ENCODE data around the gene TMEM198.

The TMEM198 gene

DNA sequence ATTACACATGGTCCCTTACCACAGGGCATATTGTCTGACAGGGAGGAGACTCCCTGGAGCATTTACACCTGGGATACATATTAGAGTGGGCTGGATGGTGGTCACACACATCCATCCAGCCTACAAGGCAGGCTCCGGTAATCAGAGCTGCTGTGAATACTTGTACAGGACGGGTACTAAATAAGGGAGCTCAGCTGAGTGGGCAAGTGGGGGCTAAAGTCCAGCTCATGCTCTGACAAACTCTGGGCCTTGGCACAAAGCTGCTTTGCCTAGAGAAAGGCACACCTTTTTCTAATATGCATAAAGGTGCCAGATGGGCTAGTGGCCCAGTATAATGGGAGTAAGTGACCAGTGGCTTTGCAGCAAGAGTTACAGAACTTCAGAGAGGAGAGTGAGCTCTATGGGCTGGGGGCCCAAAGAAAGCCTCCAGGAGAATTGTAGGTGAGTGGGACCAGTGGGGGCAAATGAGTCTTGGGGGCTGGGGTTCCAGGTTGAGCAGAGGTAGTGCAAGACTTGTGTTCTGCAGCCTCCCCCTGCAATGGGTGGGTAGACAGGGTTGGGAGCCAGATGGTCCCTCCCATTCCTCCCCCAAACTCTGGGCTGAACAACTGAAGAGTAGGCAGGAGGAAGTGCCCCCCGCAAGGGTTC, 1.6 kb downstream of the TMEM198 start:
- no peak for DNase-seq (ENCODE audit: low read depth)

GRCh38 chr2:219545943-219546352, 2.1 kb downstream of the TMEM198 start:
- no peak for DNase-seq (ENCODE audit: low read depth)

- DNase-seq (ENCODE audit: low read depth) = no peak
These were observed 3.8 kb downstream of the TMEM198 start for GRCh38 chr2:219547621-219548020.

DNA sequence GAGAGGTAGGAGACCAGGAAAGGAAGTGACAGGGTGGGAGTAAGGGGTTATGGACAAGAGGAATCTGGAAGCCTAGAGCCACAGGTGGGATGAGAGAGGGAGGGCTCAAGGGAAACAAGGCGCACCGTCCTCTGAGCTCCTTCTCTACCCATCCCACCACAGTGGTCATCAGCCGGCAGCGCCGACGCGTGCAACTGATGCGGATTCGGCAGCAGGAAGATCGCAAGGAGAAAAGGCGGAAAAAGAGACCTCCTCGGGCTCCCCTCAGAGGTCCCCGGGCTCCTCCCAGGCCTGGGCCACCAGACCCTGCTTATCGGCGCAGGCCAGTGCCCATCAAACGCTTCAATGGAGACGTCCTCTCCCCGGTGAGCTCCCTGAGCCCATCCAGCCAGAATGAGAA, 5.2 kb downstream of the TMEM198 start:
- DNase-seq (ENCODE audit: low read depth) = no peak

- no peak for DNase-seq (ENCODE audit: low read depth)
These were observed 5.8 kb downstream of the TMEM198 start for GRCh38 chr2:219549619-219550018.

GRCh38 chr2:219551441-219552381, 7.9 kb downstream of the TMEM198 start:
- DNase-seq (ENCODE audit: low read depth) = no peak

DNA sequence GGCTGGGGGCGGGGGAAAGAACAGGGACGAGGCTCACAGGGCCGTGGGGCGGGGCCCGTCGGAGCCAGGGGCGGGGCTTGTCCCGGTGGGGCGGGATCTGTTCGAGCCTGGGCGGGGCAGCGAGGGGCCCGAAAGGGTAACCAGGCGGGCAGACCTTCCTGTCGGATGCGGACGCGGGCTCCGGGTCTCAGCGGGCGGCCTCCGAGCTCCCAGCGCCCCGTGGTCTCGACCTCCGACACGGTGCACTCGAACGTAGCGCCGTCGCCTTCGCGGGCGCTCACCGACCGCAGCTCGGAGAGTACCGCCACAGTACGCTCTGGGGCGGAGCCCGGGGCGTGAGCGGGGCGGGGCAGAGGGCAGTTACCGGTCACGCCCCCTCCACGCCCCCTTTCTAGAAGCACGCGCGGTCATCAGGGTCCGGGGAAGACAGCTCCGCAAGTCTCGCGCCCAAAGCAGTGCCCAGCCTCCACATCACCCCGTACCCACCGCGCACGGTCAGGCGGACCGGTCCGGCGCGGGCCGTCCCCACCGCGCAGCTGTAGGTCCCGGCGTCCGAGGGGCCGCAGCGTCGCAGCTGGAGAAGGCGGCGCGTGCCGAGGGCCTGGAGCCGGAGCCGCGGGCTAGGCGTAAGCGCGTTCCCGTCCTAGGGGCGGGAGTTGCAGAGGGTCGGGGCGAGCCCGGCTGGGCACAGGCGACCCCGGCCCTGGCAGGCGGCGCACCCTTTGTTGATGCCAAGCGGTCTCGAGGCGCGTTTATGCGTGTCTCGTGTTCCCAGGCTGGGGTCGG, 8.7 kb downstream of the TMEM198 start:
- peak; percentile 81 for DNase-seq (ENCODE audit: low read depth)

- no peak for DNase-seq (ENCODE audit: low read depth)
These were observed 9.3 kb downstream of the TMEM198 start for GRCh38 chr2:219553168-219553417.

DNA sequence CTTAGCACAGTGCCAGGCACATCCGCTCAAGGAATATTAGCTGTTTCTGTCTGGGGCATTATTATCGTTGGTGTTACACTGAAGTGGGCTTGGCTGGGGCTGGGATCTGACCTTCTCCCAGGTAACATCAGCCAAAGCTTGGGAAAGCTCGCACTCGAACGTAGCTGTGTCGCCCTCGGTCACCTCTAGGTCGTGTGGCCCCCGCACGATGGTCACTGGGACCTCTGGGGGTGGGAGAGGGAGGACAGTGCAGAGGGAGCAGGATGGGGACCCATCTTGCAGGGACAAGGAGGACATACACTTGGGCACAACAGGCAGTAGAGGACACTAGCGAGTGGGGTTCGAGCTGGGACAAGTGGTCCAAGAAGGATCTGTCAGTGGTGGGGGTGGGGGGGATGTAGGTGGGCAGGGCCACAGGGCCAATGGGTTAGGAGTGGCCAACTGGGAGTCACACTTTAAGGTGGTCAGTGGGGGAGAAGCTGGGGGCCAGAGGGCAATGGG, 9.7 kb downstream of the TMEM198 start:
- DNase-seq (ENCODE audit: low read depth) = no peak

DNA sequence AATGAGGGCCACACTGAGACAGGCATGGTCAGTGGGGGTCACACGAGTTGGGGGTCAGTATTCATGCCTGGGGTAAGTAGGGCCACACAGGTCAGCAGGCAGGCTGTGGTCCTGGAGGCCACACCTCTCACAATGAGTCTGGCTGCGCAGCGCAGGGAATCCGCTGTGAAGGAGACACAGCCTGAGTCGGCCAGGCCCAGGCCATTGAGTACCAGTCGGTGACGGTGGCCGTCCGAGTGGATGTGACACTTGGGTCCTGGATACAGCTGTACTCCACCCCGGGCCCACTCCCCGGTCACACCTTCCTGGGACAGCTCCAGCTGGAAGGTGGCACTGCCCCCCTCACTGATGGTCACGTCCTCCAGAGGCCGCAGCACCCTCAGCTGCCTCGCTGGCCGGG, 10.5 kb downstream of the TMEM198 start:
- no peak for DNase-seq (ENCODE audit: low read depth)

DNA sequence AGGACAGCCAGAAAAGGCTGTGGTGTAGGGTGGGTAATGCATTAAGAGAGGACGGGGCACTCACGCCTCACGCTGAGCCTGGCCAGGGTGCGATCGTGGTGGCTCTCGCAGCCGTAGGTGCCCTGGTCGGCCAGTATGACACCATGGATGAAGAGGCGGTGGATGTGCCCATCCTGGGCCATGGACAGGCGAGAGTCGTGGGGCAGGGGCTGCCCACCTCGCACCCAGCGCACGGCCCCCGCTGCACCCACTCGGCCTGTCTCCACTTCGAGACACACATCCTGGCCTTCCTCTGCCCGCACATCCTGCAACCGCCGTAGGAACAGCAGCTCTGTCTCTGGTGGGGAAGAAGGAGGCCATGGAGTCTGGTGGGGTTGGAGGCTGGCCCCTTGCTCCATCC, 12.1 kb downstream of the TMEM198 start:
- no peak for DNase-seq (ENCODE audit: low read depth)

- DNase-seq (ENCODE audit: low read depth) = no peak
These were observed 12.6 kb downstream of the TMEM198 start for GRCh38 chr2:219556413-219556812.

DNA sequence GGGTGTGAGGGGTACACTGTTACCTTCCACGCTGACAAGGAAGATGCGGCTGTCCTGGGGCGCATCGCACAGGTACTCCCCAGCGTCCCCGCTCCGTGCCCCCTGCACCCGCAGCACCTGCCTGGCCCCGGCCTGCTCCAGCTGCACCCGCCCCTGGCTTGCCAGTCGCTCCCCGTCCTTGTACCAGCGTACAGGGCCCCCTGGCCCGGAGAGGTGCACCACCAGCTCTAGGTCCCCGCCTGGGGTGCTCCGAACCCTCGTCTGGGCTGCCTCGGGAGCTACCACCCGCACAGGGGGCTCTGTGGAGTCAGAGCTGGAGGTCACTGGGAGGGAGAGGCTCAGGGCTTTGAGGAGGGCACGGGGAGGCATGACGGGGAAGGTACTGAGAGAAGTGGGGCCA, 13.5 kb downstream of the TMEM198 start:
- no peak for DNase-seq (ENCODE audit: low read depth)

DNA sequence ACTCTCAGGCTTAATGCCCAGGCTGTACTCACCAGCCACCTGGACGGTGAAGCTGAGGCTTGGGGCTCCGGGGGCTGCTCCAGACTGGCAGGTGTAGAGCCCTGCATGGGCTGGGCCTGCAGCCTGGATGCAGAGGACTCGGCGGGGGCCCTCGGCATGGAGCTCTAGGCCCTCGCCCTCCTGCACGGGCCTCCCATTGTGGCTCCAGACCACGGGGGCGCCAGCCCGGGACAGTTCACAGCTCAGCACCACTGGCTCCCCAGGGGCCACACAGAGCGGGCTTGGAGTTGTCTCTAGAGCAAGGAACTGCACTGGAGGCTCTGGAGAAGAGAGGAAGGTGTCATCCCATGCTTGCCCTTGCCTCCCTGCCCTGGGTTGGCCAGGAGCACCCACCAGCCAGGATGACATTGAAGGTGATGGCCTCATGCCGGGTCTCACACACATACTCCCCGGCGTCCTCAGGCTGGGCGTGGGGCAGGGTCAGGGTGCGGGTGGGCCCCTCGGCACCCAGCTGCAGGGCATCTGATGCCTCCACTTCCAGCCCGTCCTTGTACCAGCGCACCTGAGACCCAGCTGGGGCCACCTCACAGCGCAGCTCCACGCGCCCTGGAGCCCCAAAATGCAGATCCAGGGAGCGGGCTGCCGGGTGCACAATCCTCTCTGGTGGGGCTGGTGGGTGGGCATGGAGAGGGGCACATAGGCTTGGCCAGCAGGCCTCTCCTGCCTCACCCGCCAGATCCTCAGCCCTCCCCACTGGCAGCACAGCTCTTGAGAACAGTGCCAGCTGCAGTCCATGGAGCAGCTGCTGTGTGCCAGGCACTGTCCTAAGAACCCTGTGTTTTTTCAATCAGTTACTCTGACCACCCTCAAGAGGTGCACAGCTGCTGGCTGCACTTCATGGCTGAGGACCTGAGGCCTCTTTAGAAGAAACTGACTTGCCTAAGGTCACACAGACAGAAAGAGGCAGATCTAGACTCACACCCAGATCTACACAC, 14.3 kb downstream of the TMEM198 start:
- no peak for DNase-seq (ENCODE audit: low read depth)

GRCh38 chr2:219559156-219559915, 15.5 kb downstream of the TMEM198 start:
- DNase-seq (ENCODE audit: low read depth) = no peak

DNA sequence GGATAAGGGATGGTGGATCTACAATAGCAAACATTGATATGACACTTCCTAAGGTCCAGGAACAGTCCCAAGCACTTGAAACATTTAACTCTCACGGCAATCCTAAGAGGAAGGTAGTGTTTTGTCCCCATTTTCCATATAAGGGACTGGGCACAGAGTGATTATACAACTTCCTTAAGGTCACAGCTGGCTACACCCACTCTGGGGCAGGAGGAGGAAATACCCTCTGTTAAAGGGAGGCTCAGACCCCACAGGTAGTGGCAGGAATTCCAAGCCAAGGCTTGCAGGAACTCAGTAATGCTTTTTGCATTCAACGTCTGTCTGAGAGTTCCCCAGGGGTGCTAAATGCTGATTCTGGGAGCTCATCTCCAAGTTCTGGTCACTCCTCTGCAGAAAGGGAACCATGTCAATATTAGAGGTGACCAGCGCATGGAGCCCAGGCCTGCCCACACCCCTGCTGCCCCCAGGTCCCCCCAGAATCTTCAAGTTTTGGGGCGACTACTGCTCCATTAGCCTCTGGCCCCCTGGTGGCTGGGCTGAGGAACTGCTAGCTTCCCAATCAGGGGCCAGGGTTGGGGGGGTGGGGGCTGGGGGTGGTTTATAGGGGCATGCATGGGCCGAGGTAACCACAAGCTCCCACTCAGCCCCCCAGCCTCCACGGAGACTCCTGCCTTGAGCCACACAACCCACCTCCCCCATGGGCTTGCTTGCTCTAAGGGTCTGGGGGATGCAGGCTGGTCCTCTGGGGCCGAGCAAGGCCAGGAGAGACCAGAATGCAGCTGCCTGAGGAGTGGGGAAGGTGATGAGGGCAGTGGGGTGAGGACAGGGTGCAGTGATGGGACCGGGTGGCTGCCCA, 16.4 kb downstream of the TMEM198 start:
- no peak for DNase-seq (ENCODE audit: low read depth)

- DNase-seq (ENCODE audit: low read depth) = no peak
These were observed 17.0 kb downstream of the TMEM198 start for GRCh38 chr2:219560893-219561178.

DNA sequence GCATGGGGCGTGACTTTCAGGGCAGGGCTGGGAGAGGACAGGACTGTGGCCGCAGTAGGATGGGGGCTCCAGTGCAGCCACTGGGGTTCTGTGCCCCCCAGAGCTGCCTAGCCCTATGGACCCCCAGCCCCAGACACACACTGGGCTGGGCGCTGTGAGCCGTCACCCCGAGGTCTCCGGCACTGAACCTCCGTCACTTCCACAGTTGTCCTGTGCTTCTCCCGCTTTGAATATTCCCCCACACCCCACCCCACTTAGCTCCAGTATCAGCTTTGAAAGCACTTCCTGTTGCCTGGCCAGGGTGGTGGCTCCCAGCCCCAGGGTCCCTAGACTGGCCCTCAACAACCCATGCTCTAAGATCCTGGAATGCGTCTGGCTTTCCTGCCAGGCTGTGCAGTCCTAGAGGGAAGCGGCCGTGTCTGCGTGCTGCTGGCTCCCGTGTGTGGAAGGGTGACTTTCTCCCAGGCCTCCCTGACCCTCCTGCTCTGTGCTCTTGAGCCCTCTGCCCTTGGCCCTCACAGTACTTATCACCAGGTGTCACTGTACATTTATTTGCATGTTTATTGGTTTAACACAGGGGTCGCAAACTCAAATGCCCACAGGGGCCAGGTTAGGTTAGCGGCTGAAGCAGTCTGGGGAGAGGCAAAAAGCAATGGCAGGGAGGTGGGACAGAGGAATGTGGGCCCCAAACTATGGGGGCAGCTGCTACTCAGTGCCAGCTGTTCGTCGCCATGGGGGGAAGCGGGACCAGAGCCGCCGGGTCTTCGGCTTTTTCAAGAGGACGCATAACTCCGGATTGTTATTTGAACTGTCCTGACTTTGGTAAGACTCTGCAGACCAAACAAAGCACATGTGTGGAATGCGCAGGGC, 17.6 kb downstream of the TMEM198 start:
- DNase-seq (ENCODE audit: low read depth) = no peak

All from activated T-cell treated with anti-CD3 and anti-CD28 coated beads for 48 hours (primary cell).